ENCODE data around the gene GUCA1C. TPM values are rescaled to one million over a fixed set of nuclear protein-coding genes. Genes with fewer than 3 reads are reported as not detected.

The GUCA1C gene
- total and polyA plus RNA-seq, 2 of the 13 experiments (the other 11 are each of a cell fraction or from before 2014, with no cell fraction given): not detected

DNA sequence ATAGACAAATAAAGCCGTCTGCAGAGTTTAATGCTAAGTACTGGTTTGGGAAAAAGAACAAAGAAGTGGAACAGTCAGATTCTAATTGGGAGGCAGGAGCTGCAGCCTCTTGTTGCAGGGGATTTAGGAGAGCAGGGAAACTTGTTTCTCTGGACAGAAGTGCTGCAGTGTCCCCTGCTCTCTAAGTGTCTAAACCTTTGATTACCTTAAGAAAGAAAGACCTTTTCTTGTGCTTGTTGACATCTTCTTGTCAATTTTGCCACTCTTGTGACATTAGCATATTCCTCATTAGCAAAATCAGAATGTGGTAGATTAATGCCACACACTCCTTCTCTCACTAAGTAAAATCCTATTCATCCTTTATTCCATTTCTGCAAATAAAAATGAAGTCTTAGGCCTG, 92.3 kb downstream of the GUCA1C start:
- no TSS peak for BruUV-seq (replicated peaks)
- ChIA-PET CTCF (ENCODE audit: low intra/inter-chr PET ratio, low total read pairs) (no interaction called here), POLR2A (no interaction called here)
- DNase-seq (ENCODE audit: low spot score) (no peak), ATAC-seq (no peak), FAIRE-seq (no peak)
- Histone ChIP-seq H3K79me2 (ENCODE audit: insufficient read depth, low read length) (no peaks in the 10 kb centered on the region), H3K27me3 (ENCODE audit: control insufficient read depth in 1 of 2, insufficient read depth in 2 of 2, low read length in 2 of 2) (no peaks in the 10 kb centered on the region), H3K9me3 (ENCODE audit: low read length) (no peaks in the 10 kb centered on the region), H3K4me3 (replicated peaks in 1 of 3; ENCODE audit: insufficient read depth in 1 of 3, low read depth in 2 of 3, low read length in 3 of 3) (no peak overlapping the region), H3K4me2 (ENCODE audit: low read depth, low read length) (no peak overlapping the region), H3K4me1 (ENCODE audit: insufficient read depth, low read length) (no peaks in the 10 kb centered on the region), H3K36me3 (replicated peaks in 1 of 2; ENCODE audit: control insufficient read depth in 1 of 2, insufficient read depth in 2 of 2, low read length in 2 of 2) (no peaks in the 10 kb centered on the region), H3K9ac (ENCODE audit: insufficient read depth, low read depth, low read length) (no peak overlapping the region), H4K20me1 (ENCODE audit: insufficient read depth, low read length) (no peaks in the 10 kb centered on the region), H2AFZ (ENCODE audit: low read length) (no peak overlapping the region), H3K27ac (ENCODE audit: extremely low read length, insufficient read depth, low read length) (no peak overlapping the region)
- in situ Hi-C loops (cut with HindIII; ENCODE audit: extremely low pct_ligation_motif_present, low pct_unique_long_range_greater_than_20kb): no loop called here
- intact Hi-C loops (cut with micrococcal nuclease; ENCODE audit: unreplicated experiment): no loop called here
- WGBS (ENCODE audit: low lambda C conversion rate): 0% methylated on average over 1 of the region's 1 CpG
- no peak for TF ChIP-seq SRF (IDR thresholded peaks at IDR 0.05; ENCODE audit: low read depth, low read length)

Other genes with a start within 250 kb of the GUCA1C start
- gene RETNLB, start 196.5 kb downstream of the GUCA1C start, total RNA-seq (2016; rRNA removed; fragmentation: Illumina TruSeq; extraction: Trizol): not detected in 2 replicates
- gene RETNLB, start 196.5 kb downstream of the GUCA1C start, polyA plus RNA-seq (2011; rRNA removed): not detected in 2 replicates
- gene TRAT1, start 131.1 kb downstream of the GUCA1C start, total RNA-seq (2016; rRNA removed; fragmentation: Illumina TruSeq; extraction: Trizol): not detected in 2 replicates
- gene TRAT1, start 131.1 kb downstream of the GUCA1C start, polyA plus RNA-seq (2011; rRNA removed): not detected in 2 replicates
- gene MORC1, start 164.3 kb upstream of the GUCA1C start, total RNA-seq (2016; rRNA removed; fragmentation: Illumina TruSeq; extraction: Trizol): not detected in 2 replicates
- gene MORC1, start 164.3 kb upstream of the GUCA1C start, polyA plus RNA-seq (2011; rRNA removed): not detected in 2 replicates
- not detected in 2 replicates for gene C3orf85, start 182.8 kb upstream of the GUCA1C start, total RNA-seq (2016; rRNA removed; fragmentation: Illumina TruSeq; extraction: Trizol)
- not detected in 2 replicates for gene C3orf85, start 182.8 kb upstream of the GUCA1C start, polyA plus RNA-seq (2011; rRNA removed)